HG03175 (cell line): ENCODE measurements around the gene TDG.
A peak's percentile ranks its signal among the peaks of the same experiment; 100 is the strongest.

Experiments used
- ATAC-seq: cut with Tn5 transposase; IDR thresholded peaks from one replicate; pipeline ENCODE4 v1.9.1; 2021; ENCODE audit warnings: mild to moderate bottlenecking, moderate library complexity; ENCODE audit not compliant: unreplicated experiment

TDG gene

DNA sequence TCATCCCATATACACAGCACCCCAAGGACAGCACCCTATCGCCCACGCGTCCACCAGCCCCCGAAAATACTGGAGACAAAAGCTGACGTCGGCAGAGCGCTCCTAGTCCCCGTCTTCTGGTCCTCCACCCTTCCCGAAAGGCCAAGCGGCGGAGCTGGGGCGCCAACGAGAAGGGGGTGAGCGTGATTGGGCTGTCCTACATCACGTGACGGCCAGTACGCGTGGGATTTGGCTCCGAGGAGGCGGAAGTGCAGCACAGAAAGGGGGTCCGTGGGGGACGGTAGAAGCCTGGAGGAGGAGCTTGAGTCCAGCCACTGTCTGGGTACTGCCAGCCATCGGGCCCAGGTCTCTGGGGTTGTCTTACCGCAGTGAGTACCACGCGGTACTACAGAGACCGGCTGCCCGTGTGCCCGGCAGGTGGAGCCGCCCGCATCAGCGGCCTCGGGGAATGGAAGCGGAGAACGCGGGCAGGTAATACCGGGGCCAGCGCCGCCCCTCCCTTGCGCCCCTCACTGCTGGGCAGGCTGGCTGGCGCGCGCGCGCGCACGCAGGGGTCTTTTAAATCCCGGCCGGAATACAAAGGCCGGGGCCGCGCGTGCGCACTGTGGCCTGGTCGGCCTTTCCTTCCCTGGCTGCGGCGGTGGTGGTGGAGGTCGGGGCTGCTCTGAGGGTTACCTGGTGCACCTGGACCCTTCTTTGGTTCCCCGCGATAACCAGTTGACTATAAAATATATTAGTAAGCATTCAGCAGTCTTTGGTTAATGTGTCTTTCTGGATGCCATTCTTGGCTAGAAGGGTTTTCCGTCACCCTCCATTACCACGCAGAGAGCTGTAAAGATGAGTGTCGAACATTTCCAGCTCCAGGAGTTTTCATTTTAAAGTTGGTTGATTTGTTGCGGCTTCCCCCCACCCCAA lies at the start of gene TDG:
Gene TDG, plus strand, starts transcription at position 283 of the 915 bp plus-strand sequence. Its CDS starts 166 bp downstream, at position 449.
- ATAC-seq = peak; percentile 97

DNA sequence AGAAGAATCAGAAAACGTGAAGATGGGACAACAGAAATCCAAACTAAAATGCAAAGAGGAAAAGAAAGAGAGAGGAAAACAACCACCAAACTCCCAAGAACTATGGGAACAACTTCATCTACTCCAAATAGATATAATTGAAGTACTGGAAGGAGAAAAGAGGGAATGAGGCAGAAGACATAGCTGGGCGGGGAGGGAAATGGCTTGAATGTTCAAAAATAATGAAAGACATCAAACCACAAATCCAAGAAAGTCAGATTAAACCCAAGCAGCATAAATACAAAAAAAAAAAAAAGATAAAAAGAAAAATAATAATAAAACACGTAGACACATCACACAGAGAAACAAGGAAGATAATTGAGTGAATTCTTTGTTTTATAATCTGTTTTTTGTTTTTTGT lies 47.8 kb upstream of the TDG start:
- no peak for ATAC-seq

DNA sequence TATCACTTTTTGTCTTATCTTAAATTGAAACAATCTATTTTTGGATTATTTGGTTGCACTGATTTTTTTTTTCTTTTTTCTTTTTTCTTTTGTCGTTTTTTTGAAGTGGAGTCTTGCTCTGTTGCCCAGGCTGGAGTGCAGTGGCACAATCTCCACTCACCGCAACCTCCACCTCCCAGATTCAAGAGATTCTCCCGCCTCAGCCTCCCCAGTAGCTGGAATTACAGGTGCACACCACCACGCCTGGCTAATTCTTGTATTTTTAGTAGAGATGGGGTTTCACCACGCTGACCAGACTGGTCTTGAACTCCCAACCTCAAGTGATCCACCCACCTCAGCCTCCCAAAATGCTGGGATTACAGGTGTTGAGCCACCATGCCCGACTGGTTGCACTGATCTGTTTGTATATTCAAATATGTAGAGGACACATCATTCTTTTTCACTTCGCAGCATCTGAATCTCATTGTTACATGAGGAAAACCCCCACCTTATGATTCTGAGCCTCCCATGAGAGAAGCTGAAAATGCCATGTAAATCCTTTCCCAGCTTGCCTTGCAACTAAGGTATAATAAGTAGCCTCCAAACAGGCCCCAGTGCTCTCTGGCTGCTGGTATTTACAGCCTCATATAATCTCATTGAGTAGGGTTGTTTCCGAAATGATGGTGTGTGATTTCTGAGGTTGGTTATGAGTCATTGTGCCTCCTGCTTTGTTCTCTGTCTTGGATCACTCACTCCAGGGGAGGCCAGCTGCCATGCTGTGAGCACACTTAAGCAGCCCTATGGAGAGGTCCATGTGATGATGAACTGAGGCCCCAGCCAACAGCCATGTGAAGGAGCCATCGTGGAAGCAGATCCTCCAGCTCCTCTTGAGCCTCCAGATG lies 40.7 kb upstream of the TDG start:
- peak; percentile 37 for ATAC-seq

DNA sequence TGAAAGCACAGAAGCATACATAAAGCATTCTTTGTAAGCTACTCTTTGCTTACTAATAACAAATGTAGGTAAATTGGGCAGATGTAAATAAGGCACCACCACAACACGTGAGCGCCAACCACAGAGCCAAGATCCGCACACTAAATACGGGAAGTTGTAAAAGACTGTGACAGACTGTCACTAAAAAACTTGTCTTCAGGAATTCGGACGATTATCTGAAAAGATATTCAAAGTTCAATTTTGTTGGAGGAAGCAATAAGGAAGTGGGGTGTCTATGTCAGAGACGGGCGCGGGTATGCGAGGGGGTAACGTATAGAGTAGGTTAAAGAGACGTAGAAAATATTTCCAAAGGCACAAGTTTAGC lies 37.0 kb upstream of the TDG start:
- peak; percentile 19 for ATAC-seq

DNA sequence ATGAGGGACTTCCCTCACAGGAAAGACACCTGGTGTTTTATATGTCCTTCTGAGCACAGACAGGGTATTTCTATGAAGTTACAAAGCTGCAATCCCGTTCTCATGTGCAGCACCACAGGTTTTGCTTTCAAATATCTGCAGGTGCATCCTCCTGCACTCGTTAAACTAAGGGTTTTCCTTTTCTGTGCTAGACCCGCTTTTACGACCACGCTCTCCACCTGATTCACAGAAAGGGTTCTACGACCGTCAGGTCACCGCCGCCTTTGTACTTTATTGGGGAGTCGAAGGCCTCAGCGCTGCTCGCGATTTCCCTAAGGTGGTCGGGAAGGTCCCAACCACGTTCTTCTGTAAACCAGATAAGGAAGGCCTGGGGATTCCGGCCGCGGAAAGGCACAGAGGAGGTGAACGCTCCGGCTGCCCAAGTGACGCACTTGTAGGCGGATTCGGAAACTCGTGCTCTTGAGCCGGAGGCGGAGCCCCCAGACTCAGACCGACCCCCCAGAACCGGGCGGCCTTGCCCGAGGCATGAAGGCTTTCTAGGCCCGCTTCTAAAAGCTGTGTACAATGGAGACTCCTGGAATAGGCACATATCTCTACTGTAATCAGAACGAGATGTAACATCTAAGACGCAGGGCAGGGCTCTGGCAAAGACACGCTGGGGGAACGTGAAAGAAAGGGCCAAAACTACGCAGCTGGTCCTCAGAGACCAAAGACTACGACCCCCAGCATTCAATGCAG lies 36.5 kb upstream of the TDG start:
- ATAC-seq = peak; percentile 25

DNA sequence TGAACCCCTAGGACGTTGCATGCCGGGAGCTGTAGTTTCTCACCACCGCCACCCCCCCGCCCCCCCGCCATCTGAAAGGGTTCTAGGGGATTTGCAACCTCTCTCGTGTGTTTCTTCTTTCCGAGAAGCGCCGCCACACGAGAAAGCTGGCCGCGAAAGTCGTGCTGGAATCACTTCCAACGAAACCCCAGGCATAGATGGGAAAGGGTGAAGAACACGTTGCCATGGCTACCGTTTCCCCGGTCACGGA lies 36.0 kb upstream of the TDG start:
- ATAC-seq = no peak

DNA sequence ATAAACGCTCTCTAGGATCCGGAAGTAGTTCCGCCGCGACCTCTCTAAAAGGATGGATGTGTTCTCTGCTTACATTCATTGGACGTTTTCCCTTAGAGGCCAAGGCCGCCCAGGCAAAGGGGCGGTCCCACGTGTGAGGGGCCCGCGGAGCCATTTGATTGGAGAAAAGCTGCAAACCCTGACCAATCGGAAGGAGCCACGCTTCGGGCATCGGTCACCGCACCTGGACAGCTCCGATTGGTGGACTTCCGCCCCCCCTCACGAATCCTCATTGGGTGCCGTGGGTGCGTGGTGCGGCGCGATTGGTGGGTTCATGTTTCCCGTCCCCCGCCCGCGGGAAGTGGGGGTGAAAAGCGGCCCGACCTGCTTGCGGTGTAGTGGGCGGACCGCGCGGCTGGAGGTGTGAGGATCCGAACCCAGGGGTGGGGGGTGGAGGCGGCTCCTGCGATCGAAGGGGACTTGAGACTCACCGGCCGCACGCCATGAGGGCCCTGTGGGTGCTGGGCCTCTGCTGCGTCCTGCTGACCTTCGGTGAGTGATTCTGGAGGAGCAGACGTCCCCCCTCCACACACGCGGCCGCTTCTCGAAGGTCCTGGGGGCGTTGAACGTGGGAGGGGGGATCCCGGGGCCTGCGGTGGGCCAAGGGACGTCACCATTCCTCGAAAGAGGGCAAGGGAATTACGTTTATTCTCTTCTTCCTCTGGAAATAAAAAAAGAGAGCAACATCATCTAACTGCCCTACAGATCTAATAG lies 35.5 kb upstream of the TDG start, which contains the start of gene HSP90B1:
Gene HSP90B1, plus strand, starts transcription at position 377 of the 753 bp plus-strand sequence. Its CDS starts 106 bp downstream, at position 483.
- peak; percentile 66 for ATAC-seq

DNA sequence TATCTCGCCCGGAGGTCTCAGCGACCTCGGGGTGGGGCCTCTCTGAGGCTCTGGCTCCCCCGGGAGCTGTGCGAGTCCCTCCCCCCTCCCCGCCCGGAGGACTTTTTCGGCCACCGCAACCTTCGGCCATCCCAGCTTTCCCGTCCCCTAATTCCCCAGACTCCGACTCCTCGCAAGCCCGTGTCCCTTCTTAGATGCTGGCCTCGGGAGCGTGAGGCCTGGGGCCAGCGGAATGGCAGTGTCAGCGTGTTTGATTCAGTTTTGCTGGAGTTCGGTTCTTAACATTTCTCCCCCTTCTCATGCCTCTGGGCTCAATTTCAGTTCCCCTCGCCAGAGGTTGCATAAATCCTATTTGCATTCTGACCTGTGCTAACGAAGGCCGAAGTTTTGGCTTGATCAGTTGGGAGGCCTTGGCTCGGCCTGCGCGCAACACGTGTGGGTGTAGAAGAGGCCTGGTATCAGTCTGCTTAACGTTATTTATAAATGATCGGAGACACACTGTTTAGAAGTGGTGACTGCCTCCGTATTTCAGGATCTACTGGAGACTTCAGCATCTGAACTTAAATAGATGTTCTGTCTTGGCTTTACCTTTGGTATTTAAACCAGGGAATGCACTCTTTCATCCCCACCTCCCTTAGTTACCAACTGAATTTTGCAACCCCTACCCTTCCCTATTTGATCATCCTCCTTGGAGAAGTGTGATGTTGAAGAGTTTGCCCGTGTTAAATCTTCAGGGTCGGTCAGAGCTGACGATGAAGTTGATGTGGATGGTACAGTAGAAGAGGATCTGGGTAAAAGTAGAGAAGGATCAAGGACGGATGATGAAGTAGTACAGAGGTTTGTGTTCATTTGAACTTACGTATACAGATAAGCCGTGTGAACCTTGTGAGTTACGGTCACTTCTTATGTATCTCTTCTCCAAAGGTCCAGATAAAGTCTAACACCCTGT lies 34.6 kb upstream of the TDG start:
- no peak for ATAC-seq

DNA sequence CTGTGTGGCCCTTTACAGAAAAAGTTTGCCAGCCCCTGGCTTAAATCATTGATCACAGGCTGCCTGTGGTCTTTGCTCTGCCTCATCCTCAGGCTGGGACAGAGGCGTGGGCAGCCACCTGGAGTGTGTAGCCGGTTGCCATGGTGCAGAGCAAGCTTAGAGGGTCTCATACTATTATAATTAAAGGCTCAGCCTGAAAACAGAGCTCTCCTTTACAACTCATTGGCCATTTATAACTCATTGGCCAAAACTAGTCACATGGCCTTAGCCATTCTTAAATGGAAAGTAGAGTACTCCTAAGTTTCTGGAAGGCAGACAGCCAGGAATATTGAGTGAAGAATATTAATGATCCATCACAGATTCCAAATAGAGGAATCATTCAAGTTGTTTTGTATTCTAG lies 32.4 kb upstream of the TDG start:
- ATAC-seq = no peak

DNA sequence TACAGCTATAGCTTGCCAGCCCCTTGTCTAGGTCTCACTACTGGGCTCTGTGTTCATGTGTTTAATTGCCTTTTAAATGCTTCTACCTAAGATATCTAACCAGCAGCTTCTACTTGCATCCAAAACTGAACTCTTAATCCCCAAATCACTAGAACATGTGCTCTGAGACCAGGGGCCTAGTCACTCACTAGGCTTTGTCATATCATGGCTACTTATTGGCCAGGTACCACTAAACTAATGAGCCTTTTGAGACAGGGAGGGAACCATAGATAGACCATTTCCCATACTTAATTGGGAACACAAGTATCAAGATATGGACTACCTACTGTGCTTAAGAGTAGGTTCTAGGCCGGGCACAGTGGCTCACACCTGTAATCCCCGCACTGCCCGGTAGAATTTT lies 29.0 kb upstream of the TDG start:
- ATAC-seq = no peak

DNA sequence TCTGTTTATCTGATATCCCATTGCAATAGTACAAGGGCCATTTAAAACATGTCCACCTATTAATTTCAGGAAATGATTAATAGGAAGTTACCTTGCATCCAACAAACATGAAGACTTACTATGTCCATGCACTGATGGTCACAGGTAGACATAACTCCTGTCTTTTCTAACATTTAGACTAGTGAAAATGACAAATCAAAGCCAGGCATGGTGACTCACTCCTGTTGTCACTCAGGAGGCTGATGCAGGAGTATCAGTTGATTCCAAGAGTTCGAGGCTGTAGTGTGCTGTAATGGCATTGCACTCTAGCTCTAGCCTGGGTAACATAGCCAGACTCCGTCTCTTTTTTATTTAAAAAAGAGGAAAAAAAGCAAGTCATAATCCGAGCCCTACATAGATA lies 20.7 kb upstream of the TDG start:
- no peak for ATAC-seq

DNA sequence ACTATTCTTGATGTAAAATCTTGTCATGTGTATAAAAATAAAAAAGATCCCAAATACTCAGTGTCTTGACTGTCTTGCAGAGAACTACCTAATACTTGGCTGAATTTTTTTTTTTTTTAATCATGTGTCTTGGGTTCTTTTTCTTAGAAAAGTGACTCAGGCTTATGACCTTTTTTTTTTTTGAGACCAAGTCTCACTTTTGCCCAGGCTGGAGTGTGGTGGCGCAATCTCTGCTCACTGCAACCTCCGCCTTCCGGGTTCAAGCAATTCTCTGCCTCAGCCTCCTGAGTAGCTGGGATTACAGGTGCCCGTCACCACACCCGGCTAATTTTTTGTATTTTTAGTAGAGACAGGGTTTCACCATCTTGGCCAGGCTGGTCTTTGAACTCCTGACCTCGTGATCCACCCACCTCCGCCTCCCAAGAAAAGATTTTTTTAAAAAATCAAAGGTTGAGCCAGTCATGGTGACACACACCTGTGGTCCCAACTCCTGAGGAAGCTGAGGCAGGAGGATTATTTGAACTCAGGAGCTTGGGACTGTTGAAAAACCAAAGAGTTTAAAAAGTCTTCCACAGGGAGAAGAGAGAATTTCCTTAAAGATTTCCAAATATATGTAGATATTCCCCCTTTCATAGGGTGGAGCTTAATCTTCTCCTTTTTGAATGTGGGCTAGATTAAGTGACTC lies 17.7 kb upstream of the TDG start:
- no peak for ATAC-seq

DNA sequence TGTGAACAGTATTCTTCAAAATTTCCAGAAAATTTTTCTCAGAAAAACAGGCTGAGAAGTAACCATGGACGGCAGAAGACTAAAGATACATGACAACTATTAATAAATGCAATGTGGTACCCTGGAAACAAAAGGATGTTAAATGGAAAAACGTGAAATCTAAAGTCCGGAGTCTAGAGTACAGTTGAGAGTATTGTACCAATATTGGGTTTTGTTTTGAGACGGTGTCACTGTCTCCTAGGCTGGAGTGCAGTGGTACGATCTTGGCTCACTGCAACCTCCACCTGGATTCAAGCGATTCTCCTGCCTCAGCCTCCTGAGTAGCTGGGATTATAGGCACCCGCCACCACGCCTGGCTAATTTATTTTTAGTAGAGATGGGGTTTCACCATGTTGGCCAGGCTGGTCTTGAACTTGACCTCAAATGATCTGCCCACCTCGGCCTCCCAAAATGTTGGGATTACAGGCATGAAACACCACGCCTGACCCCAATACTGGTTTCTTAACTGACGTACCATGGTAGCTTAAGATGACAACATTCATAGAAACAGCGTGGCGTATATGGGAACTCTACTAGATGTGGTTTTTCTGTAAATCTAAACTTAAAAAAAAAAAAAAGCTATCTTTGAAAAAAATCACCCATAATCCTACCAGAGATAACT lies 16.8 kb upstream of the TDG start:
- no peak for ATAC-seq

DNA sequence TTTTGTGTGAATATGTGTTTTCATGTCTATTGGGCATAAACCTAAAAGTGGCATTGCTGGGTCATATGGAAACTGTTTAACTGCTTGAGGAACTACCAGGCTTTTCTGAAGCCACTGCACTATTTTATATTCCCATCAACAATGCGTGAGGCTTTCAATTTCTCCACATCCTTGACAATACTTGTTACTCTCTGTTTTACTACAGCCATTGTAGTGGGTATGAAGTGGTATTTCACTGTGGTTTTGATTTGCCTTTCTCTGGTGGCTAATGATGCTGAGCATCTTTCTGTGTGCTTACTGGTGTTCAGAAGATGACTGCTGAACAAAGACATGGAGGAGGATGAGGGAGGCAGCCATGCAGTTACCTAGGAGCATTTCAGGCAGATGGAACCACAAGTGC lies 13.2 kb upstream of the TDG start:
- no peak for ATAC-seq

DNA sequence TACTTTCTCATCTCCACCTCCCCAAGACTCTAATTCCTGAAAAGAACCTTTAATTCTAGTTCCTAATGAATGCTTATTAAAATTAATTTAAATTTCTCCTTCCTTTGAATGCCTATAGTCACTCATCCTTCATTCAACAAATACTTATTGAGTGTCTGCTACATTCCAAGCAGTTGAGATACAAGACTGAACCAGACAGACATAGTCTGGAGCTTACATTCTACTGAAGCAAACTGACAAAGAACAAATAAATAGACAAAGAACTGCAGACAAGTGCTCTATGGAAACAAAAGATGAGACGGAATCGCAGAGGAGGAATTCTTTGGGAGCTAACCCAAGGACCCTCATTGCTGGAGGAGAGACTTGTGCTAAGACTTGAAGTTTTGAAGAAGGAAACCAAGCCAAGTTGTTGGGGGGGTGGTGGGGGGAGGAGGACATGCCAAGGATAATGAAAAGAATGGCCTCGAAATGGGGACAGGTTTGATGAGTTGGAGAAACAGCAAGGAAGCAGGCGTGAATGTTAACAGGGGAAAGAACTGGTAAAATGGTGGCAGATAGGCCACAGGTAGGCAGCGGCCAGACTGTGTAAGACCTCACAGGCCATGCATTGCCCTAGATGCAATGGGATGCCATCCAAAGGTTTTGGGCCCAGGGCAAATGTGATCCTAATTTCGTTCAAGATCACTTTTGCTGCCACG lies 9.7 kb upstream of the TDG start:
- ATAC-seq = no peak

DNA sequence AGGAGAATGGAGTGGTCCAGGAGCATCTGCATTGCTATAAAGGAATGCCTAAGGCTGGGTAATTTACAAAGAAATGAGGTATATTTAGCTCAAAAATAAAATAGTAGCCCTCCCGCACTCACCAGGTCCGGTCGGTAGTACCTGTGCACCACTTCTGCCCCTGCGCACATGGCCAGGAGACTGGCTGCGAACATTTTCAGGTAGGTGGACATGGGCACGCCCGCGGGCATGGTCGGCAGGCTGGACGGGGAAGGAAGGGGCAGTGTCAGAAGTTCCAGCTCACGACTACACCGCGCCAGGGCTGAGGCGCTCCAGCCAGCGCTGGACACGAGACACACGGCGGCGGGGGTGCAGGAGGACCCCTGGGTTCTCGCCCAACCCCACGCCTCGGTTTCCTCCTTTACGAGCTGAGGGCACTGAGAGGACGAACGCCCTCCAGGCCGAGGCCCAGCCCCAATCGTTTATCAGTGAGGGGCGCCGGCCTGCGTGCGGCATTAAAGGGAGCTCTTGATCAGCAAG lies 9.1 kb upstream of the TDG start:
- no peak for ATAC-seq

DNA sequence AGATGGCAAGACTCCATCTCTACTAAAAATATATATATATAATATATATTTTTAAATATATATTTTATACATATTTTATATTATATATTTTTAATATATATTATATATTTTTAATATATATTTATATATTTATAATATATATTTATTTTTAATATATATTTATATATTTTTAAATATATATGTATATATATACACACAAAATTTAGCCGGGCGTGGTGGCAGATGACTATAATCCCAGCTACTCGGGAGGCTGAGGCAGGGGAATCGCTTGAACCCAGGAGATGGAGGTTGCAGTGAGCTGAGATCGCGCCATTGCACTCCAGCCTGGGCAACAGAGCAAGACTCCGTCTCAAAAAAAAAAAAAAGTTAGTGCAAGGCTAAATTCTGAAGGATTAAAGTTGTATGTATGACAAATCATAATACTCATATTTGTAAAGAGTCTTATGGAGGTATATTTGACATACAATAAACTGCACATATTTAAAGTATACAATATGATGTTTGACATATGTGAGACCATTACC lies 7.7 kb upstream of the TDG start:
- no peak for ATAC-seq
